ENCODE data around the gene WBP11. TPM values are rescaled to one million over a fixed set of nuclear protein-coding genes. Genes with fewer than 3 reads are reported as not detected.

The WBP11 gene
- total RNA-seq, 6 experiments from 2014 or later = 8.6 to 24.9 (median 16.9) TPM

GRCh38 chr12:14843425-14843887 is 40.2 kb upstream of the WBP11 start, which contains the start of gene ART4:
ART4 (minus strand) TSS chr12:14843526; CDS start chr12:14843113, 413 bp downstream.
- H3K27me3 ChIP-seq = no peaks in the 10 kb centered on the region
- peaks cover 0 to 18% (median 5%) of the 10 kb centered on the region in 4 donors for H3K36me3 ChIP-seq
- H3K4me1 ChIP-seq = peaks cover 0 to 36% (median 9%) of the 10 kb centered on the region in 4 donors
- H3K27ac ChIP-seq = peak within 1 kb of the TSS; percentile 83 to 94 (median 91)
- H3K4me3 ChIP-seq = peak within 1 kb of the TSS; percentile 40 to 64 (median 59)
- H3K9me3 ChIP-seq = no peaks in the 10 kb centered on the region
- 15% methylated on average over 6 of the region's 10 CpGs for WGBS (ENCODE audit: insufficient coverage, low coverage, low lambda C conversion rate, missing lambda C conversion rate)
- DNase-seq = peak; percentile 85 to 94 (median 91)
- no peak for TF ChIP-seq CTCF (IDR thresholded peaks at IDR 0.05)
- peak; percentile 78 for TF ChIP-seq POLR2A (IDR thresholded peaks at IDR 0.05)
- peak; percentile 67 to 85 (median 76) for ATAC-seq
- intact Hi-C loops (cut with DNase I) = loop anchor here (5.0 to 10.0 kb wide), 2 partner anchors 71 to 151 kb away; a partner anchor contains a TSS

GRCh38 chr12:14842315-14842714 is 39.0 kb upstream of the WBP11 start:
- WGBS (ENCODE audit: insufficient coverage, low coverage, low lambda C conversion rate, missing lambda C conversion rate) = 7% methylated on average over 3 of the region's 3 CpGs
- Histone ChIP-seq H3K9me3 (no peaks in the 10 kb centered on the region), H3K27me3 (no peaks in the 10 kb centered on the region), H3K4me3 (peak overlapping the region; percentile 40 to 64 (median 59)), H3K36me3 (peaks cover 0 to 18% (median 5%) of the 10 kb centered on the region in 4 donors), H3K27ac (peak overlapping the region; percentile 83 to 94 (median 91)), H3K4me1 (peaks cover 0 to 36% (median 10%) of the 10 kb centered on the region in 4 donors)
- peak; percentile 57 to 69 (median 65) for ATAC-seq
- TF ChIP-seq POLR2A (IDR thresholded peaks at IDR 0.05) (no peak), CTCF (IDR thresholded peaks at IDR 0.05) (no peak)
- DNase-seq = no peak
- intact Hi-C loops (cut with DNase I) = loop anchor here (5.0 to 10.0 kb wide), 2 partner anchors 70 to 152 kb away; a partner anchor contains a TSS

DNA sequence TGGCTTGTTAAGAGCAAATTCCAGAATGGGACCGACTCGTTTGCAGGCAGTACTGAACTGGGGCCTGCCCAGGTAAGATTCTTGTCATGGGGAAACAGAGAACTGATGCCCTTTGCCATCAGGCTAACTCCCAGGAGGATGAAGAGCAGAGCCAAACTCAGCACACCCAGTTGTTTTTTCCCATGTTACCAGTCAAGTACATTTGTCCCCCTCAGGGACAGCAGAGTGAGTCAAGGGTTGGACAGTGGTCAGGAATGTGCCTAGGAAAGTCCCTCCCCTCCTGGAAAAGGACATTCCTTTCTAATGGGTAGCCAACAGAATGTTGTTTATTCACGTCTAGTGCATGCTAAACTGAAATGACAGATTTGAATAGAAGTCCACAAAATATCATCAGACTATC is 38.5 kb upstream of the WBP11 start:
- peaks cover 0 to 39% (median 14%) of the 10 kb centered on the region in 4 donors for H3K4me1 ChIP-seq
- WGBS (ENCODE audit: insufficient coverage, low coverage, low lambda C conversion rate, missing lambda C conversion rate) = 6% methylated on average over 3 of the region's 3 CpGs
- no peaks in the 10 kb centered on the region for H3K9me3 ChIP-seq
- ATAC-seq (peak; percentile 78 to 88 (median 84)), DNase-seq (peak; percentile 62 to 87 (median 68))
- H3K27me3 ChIP-seq = no peaks in the 10 kb centered on the region
- H3K36me3 ChIP-seq = peaks cover 0 to 18% (median 5%) of the 10 kb centered on the region in 4 donors
- TF ChIP-seq CTCF (IDR thresholded peaks at IDR 0.05) = no peak
- TF ChIP-seq POLR2A (IDR thresholded peaks at IDR 0.05) = peak; percentile 65
- intact Hi-C loops (cut with DNase I) = loop anchor here (5.0 to 10.0 kb wide), 2 partner anchors 69 to 153 kb away; a partner anchor contains a TSS
- H3K27ac ChIP-seq = peak overlapping the region; percentile 83 to 94 (median 91)
- H3K4me3 ChIP-seq = peak overlapping the region; percentile 40 to 64 (median 59)

GRCh38 chr12:14840616-14841015 is 37.3 kb upstream of the WBP11 start:
- ATAC-seq (peak in 3 of 4 donors; percentile 26 to 36 (median 35)), DNase-seq (no peak)
- peaks cover 0 to 18% (median 5%) of the 10 kb centered on the region in 4 donors for H3K36me3 ChIP-seq
- H3K27ac ChIP-seq = peak overlapping the region; percentile 57 to 94 (median 91)
- 61% methylated on average over 3 of the region's 4 CpGs for WGBS (ENCODE audit: insufficient coverage, low coverage, low lambda C conversion rate, missing lambda C conversion rate)
- H3K4me1 ChIP-seq = peaks cover 0 to 39% (median 17%) of the 10 kb centered on the region in 4 donors
- no peak for TF ChIP-seq CTCF (IDR thresholded peaks at IDR 0.05)
- TF ChIP-seq POLR2A (IDR thresholded peaks at IDR 0.05) = peak; percentile 15
- H3K9me3 ChIP-seq = no peaks in the 10 kb centered on the region
- intact Hi-C loops (cut with DNase I) = loop anchor here (5.0 to 10.0 kb wide), 2 partner anchors 68 to 154 kb away; a partner anchor contains a TSS
- H3K27me3 ChIP-seq = no peaks in the 10 kb centered on the region
- H3K4me3 ChIP-seq = peak overlapping the region in 2 of 3 donors; percentile 59 to 64

All from right lobe of liver (tissue), 6 donors.